ENCODE data around the gene KRAS.

DNA sequence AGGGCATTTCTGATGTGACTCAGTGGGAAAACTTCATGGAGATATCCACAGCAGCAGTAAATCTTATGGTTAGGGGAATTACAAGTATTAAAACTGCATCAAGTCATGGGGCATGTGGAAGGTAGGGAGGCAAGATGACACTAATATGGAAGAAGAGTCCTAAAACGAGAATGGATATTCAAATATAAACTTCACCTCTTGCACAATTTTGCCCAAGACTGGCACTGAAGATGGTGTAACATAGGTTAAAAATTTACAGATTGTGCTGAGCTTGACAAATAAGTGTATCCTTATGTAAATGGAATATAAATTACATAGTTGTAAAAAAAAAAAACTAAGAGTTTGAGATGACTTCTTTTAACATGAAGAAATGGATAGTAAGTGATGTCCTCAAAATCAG lies 42.9 kb downstream of the KRAS start:
- TF ChIP-seq, protein P1, sequence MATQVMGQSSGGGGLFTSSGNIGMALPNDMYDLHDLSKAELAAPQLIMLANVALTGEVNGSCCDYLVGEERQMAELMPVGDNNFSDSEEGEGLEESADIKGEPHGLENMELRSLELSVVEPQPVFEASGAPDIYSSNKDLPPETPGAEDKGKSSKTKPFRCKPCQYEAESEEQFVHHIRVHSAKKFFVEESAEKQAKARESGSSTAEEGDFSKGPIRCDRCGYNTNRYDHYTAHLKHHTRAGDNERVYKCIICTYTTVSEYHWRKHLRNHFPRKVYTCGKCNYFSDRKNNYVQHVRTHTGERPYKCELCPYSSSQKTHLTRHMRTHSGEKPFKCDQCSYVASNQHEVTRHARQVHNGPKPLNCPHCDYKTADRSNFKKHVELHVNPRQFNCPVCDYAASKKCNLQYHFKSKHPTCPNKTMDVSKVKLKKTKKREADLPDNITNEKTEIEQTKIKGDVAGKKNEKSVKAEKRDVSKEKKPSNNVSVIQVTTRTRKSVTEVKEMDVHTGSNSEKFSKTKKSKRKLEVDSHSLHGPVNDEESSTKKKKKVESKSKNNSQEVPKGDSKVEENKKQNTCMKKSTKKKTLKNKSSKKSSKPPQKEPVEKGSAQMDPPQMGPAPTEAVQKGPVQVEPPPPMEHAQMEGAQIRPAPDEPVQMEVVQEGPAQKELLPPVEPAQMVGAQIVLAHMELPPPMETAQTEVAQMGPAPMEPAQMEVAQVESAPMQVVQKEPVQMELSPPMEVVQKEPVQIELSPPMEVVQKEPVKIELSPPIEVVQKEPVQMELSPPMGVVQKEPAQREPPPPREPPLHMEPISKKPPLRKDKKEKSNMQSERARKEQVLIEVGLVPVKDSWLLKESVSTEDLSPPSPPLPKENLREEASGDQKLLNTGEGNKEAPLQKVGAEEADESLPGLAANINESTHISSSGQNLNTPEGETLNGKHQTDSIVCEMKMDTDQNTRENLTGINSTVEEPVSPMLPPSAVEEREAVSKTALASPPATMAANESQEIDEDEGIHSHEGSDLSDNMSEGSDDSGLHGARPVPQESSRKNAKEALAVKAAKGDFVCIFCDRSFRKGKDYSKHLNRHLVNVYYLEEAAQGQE (IDR thresholded peaks at IDR 0.05; ENCODE audit: insufficient read depth in 1 of 2, low read depth in 2 of 2, low read length in 2 of 2), result no peak
- no peak for TF ChIP-seq SIN3A (IDR thresholded peaks at IDR 0.05; ENCODE audit: borderline replicate concordance, insufficient read depth, low read length)
- no peak for TF ChIP-seq TAF1 (IDR thresholded peaks at IDR 0.05; ENCODE audit: borderline replicate concordance, insufficient read depth, low read length)
- TF ChIP-seq POLR2AphosphoS5 (IDR thresholded peaks at IDR 0.05; ENCODE audit: low read depth, low read length), result no peak
- no peak for TF ChIP-seq FOXP2 (optimal IDR thresholded peaks at IDR 0.05; ENCODE audit: borderline replicate concordance, extremely low read depth, extremely low read length, insufficient read depth)

All from PFSK-1 (cell line).